Measurements from ENCODE around the gene SNX13.
"Not testable (repeated sequence)": the region's sequence is repeated elsewhere in the genome, so short reads cannot be mapped to it uniquely, and the experiment has no call there.

SNX13 gene

DNA sequence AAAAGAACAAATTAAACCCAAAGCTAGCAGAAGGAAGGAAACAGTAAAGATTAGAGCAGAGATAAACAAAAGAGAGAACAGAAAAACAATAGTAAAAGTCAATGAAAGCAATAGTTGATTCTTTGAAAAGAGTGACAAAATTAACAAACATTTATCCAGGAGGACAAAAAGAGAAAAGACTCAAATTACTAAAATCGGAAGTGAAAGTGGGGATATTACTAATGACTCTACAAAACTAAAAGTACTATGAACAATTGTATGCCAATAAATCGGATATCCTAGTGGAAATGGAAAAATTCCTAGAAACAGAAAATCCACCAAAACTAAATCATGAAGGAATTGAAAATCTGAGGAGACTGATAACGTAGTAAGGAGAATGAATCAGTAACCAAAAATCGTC, 96.3 kb downstream of the SNX13 start:
- DNase-seq, result no peak

DNA sequence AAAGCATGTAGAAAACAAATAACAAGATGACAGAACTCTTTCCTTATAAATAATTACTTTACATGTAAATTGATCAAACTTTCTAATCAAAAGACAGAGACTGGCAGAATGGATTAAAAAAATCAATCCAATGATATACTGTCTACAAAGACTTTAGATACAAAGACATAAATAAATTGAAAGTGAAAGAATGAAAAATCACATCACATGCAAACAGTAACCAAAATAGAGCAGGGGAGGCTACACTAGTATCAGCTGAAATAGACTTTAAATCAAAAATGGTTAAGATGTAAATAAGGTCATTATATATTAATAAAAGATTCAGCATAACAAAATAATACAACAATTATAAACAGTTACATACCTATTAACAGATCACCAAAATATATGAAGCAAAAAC, 97.3 kb downstream of the SNX13 start:
- DNase-seq, result no peak

DNA sequence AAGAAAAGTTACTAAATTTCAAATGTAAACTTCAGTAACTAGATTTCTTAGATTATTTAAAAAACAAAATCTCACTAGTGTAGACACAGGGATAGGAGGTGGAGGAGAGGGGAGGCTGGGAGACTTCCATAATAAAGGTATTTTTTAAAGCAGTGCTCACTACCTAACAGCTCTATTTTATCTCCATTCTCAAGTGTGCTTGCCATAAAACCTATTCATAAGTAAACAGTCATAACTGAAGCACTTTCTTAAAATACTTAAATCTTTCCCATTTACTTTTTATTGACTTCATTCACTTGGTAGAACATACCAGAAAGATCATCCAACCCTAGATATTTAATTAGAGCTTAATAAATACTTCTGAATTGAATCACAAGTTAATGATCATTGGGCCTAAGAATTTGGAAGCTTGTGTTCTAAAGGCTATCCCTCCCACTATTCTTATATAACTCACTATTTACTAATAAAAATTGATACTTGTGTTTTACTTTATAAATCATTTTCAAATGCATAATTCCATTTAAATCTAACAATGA, 107.4 kb downstream of the SNX13 start:
- DNase-seq, result no peak

DNA sequence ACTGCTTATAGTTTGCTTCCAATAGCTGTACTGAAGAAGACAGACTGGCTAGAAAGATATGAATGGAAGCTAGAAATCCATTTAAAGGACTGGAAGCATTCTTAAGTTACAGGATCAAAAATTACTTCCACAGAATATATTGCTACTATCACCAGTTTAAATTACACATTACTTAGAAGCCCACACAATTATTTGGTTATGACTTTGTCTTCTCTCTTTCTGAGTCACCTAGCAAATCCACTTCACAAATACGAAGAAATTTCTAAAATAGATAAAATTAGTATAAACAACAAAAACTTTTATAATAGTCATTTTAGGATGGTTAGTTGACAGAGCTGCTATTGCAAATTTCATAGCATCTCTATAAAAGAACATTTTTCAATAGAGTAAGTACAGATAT, 108.1 kb downstream of the SNX13 start:
- DNase-seq, result no peak

DNA sequence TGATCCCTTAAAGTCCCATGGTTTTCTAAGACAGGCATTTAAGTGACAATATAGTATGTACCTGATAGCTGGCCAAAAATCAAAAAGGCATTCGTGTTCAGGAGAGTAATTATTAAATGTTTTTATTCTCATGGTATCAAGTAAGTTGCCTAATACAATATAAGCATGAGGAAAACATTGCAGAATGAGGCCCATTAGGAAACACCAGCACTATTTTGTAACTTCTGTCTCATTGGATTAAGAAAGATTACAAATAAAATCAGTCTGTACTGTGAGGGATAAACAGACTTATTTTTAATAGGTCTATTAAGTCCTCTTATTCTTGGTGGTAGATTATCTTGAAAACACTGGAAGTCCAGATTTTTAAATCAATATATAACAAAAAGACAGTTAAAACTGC, 110.1 kb downstream of the SNX13 start:
- DNase-seq, result no peak

DNA sequence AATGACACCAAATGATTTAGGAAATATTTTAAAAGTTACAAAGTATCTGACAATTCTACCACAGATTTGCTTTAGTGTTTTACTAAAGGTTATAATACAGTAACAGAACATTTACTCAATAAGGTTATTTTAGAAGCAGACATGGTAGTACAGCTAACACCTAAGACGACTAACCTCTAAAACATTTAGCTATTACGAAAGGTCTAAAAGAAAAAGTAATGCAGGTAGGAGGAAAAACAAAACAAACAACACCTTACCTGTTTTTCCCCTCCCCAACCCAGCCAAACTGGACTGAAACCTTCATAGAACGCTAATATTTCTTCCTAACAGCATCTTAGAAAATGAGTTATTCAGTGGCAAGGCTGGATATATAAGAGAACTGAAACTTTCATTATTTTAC, 111.3 kb downstream of the SNX13 start:
- DNase-seq, result no peak

DNA sequence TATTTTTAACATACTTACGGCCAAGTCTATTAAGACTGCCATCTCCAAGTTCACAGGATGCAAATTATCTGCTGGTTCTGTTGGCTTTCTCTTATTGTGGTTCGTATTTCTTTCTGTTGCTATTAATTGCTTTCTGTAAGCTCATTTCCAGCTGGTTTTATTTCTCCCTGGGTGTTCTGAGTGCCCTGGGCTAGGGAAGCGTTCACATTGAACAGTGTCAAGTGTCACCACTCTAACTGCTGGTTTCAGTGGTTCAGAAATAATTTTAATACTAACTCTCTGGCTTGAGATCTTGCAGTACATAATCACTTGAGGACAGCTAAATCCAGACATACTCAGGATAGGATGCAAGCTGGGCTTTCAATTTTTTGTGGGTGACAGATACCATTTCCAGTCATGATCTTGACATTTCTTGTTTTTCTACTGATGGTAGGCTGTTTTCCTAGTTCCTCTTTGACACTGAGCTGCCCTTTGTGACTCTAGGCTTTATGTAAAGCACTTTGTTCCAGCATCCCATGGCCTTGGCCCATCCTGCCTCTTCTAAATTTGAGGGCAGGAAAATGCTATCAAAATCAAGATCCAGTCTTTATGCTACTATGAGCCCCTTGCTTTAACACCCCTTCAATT, 117.6 kb downstream of the SNX13 start:
- peak; percentile 5 for DNase-seq

DNA sequence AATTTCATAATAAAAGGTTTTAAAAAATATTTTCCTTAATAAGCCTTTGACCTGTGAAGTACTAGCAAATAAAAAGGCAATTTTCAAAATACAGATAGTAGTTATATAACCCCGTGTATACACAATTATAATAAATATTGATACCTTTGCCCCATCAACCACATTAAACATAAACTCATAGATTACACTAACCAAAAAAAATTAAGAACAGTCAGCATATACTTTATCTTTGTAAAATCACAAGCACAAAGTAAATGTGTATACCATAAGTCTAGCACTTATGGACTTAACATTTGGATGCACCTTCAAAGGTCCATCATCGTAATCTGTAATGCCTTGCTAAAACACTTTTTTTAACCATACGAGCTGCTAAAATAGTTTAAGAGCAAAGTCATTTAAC, 123.4 kb downstream of the SNX13 start:
- DNase-seq, result no peak

DNA sequence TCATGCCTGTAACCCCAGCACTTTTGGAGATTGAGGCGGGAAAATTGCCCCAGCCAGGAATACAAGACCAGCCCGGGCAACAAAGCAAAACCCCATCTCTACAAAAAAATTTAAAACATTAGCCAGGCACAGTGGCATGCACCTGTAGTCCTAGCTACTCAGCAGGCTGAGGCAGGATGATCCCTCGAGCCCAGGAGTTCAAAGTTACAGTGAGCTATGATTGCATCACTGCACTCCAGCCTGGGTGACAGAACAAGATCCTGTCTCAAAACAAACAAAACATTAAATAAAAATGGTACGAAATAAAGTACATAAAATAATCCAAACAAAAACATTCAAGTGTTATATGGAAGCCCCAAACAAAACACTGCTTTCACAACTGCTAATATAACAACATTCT, 125.0 kb downstream of the SNX13 start:
- no peak for DNase-seq

DNA sequence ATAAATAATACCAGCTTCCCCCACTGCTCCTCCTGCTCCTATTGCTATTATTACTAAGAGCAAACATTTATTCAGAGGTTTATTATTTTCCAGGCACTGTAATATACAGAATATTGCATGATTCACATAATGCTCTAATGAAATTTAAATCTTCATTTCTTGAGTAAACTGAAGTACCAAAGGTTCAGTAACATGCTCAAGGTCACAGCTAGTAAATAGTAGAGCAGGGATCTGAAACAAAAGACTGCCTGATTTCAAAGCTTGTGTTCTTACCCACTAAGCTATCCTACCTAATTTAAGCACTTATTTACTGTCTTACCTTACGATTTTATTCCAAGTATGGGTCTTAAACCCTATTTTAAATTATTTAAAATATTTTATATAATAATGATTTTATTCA, 126.2 kb downstream of the SNX13 start:
- no peak for DNase-seq

DNA sequence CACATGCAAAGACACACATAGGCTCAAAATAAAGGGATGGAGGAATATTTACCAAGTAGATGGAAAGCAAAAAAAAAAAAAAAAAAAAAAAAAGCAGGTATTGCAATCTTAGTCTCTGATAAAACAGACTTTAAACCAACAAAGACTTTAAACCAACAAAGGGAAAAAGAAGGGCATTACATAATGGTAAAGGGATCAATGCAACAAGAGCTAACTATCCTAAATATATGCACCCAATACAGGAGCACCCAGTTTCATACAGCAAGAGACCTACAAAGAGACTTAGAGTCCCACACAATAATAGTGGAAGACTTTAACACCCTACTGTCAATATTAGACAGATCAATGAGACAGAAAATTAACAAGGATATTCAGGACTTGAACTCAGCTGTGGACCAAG, 131.1 kb downstream of the SNX13 start:
- not testable (repeated sequence) for DNase-seq

DNA sequence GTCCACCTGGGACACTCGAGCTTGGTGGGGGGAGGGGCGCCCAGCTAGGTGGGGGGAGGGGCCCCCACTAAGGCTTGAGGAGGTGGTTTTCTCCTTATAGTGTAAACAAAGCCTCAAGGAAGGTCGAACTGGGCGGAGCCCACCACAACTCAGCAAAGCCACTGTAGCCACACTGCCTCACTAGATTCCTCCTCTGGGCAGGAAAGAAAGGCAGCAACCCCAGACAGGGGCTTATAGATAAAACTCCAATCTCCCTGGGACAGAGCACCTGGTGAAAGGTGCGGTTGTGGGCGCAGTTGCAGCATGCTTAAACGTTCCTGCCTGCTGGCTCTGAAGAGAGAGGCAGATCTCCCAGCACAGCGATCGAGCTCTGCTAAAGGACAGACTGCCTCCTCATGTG, 133.1 kb downstream of the SNX13 start:
- DNase-seq, result no peak

DNA sequence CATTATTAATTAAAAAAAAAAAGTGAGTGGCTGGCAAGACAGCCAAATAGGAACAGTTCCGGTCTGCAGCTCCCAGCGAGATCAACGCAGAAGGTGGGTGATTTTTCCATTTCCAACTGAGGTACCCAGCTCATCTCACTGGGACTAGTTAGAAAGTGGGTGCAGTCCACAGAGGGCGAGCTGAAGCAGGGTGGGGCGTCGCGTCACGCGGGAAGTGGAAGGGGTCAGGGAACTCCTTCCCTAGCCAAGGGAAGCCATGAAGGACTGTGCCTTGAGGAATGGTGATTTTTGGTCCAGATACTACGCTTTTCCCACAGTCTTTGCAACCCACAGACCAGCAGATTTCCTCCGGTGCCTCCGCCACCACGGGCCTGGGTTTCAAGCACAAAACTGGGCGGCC, 133.7 kb downstream of the SNX13 start:
- DNase-seq, result no peak

DNA sequence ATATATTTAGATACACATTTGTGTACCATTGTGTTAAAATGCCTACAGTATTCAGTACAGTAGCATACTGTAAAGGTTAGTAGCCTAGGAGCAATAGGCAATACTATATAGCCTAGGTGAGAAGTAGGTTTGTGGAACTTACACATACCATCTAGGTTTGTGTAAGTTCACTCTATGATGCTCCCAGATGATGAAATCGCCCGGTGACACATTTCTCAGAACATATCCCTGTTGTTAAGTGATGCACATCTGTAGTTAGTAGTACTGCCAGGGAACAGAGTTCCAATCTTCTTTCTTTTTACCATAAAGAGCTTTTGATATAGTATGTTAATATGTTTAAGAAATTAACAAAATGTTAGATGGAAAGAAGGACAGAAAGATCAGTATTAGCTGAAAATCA, 138.2 kb downstream of the SNX13 start:
- DNase-seq, result no peak

DNA sequence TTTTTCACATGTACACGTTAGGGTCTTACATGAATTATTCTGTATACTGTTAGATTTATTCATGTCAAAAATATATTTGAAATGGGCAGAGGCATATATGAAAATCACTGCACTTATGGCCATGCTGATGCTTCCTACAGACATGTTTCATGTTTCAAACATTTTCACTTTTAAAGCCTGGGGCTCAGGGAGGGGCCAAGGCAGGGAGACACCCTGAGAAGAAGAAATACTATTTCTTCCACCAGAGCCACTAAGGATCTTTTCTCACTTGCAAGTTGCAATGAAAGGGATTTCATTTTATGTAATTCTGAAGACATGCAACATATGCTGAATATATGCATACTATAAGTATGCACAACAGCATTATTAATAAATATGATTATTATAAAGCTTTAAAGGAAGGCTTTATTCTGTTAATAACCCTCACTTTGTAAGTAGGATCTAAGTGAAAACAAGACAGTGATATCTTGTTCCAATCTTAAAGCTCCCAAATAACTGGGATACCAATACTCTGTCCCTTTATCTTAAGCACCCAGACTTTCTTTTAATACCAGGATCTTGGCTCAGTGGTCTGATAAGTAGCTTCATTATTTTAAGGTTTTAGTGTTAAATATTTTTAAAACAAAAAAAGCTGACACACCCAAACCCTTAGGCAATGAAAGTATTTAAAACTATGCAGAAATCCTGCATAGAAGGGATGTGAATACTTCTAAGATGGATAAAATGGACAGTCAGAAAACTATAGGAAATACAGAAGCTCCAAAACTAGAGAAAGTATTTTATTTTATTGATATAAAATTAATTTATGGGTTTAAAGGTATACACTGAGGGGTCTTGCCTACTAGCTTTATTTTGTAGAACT, 148.0 kb downstream of the SNX13 start:
- DNase-seq, result no peak

DNA sequence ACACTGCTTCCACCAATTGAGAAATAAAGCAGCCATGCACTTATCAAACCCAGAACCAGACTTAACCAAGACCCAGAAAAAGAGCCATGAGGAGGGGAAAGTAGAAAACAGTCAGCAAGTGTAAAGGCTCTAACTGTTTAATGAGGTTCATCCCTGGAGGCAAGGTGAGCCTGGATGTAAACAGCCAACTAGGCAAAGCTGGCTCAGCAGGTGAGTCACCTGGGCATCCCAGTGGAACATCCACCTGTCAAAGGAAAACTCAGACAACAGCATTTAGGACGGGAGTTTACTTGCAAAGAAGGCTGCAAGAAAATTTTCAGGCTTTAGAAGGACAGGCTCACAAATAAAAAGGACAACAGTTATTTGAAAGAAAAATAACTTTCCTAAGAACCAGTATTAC, 153.0 kb downstream of the SNX13 start:
- DNase-seq, result no peak

DNA sequence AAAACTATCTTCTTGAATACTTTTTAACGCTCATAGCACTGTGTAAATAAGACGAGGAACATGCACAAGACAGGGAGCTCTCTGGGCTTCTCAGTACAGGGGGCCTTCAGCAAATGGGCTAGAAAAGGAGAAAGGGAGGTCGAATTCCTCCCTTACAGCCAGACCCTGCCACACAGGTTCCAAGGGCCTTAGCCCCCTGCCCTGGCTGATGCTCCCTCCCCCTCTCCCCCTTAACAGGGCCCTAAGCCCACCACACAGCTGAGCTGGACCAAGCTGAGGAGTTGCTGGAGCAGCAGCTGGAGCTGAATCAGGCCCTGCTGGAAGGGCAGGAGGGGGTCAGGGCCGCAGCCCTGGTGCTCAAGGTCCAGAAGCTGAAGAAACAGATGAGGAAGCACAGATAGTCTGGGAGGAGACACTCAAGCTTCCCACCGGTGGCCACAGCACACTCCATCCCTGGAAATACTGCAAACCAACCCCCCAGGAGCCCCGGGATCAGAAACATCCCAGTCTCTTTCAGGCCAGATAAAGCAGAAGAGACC, 153.9 kb downstream of the SNX13 start:
- DNase-seq, result no peak

DNA sequence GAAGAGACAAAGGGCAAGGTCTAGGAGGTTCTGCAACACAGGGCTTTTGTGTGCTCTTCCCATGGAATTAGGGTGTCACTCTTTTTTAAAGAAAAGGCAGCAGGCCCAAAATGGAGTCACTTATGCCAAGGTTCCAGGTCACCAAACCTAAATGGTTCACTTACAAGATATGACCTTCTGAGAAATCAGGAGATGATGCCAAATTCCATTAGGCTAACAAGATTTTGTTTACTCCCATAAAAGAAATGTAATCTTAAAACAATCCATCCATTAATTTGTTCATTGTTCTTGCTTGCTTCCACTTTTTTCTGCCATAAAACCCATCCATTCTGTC, 158.1 kb downstream of the SNX13 start:
- DNase-seq, result no peak

DNA sequence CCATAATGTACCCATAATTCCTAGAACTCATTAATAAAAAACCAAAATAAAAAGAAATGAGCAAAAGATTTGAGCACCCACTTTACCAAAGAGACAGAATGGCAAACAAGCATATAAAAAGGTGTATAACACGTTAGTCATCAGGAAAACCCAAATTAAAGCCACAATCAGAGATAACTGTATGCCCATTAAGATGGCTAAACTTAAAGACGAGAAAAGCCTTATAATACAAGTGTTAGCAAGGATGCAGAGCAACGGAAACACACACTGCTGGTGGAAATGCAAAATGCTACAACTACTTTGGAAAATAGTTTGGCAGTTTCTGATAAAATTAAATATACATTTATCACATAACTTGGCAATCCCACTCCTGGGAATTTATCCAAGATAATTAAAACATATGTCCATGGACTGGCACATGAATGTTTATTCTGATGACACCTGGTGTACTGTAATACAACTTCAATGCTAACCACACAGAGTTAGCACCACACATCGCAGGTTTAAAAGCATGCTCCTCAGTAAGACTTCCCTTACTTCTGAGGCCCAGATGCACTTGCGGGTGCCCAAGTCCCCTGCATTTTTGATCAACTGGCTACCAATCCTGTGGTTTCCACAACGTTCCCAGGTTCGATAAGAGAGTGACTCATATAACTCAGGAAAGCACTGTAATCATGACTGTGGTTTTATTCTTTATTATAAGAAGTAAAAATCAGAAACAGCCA, 158.6 kb downstream of the SNX13 start:
- no peak for DNase-seq

DNA sequence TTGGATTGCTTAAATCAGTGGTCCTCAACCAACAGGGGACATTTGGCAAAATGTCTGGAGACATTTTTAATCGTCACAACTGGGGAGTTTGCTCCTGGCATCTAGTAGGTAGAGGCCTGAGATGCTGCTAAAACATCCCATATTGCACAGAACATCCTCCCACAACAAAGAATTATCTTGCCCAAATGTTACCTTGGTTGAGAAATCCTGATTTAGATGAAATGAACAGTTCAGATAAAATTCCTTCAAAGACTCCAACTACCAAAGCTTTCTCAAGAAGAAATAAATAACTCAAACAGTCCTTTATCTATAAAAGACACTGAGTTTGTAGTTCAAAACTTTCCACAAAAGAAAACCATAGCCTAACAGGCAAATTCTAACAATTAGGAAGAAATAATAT, 160.9 kb downstream of the SNX13 start:
- no peak for DNase-seq

DNA sequence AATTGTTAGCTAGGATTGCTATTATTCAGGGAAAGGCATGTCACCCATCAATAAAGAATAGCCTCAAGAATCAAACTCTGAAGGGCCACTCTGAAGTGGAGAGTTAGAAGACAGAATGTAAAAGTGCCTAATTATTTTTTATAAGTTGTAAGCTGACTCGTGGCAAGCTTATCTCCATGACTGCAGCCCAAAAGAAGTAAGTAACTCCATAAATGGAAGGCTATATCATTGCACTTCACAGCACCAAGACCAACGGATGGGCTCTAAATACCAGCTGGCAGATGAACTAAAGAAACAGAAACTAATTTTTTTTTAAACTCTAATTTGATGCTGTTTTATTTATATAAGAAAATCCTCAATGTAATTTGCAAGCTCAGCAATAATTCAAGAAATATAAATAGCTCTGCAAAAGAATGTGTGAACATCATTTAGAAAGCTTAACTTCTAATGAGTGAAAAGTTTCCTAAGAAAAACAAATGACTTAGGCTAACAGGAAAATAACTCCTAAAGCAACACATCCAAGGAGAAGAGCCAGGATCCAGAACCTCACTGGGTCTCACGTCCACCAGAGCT, 165.5 kb downstream of the SNX13 start:
- no peak for DNase-seq

DNA sequence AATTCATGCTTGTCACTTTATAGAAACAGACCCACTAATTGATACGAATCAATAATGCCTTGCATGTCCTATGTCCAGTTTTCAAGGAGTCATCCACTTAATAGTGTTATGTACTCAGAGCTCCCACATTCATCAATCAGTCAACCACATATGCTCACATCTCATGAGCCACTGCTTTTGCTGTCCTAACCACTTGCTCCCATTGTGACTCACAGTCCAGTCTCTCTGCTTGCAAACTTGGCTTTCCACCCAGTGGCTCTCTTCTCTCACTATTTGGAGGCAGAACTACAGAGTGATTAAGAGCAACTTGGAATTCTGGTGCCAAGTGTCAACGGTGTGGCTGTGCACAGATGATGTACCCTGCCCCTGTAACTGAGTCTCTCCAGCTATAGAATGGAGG, 166.0 kb downstream of the SNX13 start:
- no peak for DNase-seq

DNA sequence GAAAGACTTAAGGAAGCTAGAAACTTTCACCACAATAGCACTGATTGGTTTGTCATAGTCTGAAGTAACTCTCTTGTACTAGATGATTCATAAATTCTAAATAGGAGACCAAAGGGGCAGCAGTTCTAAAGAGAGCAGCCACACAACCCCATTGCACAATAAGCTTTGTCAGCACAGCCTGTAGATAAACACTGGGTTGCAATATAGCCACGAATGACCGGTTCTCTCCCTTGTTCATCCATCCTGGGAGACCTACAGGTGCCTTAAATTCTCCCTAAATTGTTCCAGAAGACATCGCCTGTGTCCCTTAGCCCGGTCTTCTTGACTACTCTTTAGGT, 167.0 kb downstream of the SNX13 start:
- no peak for DNase-seq

Measured in NCI-H510A treated with DMSO at 0.1 percent for 48 hours (cell line).